Glomerular visceral epithelial cell (primary cell): ENCODE measurements around the gene PFDN5.
"Not testable (repeated sequence)": the region's sequence is repeated elsewhere in the genome, so short reads cannot be mapped to it uniquely, and the experiment has no call there.

Experiments
- DNase-seq: peaks from one replicate; pipeline ENCODE4 v3.0.0-alpha.2; 2016; ENCODE audit errors: extremely low spot score

The PFDN5 gene

GRCh38 chr12:53286448-53286847 lies 8.9 kb upstream of the PFDN5 start:
- DNase-seq: no peak

GRCh38 chr12:53287741-53288216 lies 7.6 kb upstream of the PFDN5 start:
- peak; percentile 63 for DNase-seq

GRCh38 chr12:53288322-53288721 lies 7.0 kb upstream of the PFDN5 start:
- DNase-seq: no peak

GRCh38 chr12:53289891-53290290 lies 5.5 kb upstream of the PFDN5 start:
- peak; percentile 49 for DNase-seq

GRCh38 chr12:53290661-53291060 lies 4.7 kb upstream of the PFDN5 start:
- no peak for DNase-seq

- DNase-seq: no peak
Observed at GRCh38 chr12:53292426-53292825, 2.9 kb upstream of the PFDN5 start.

- no peak for DNase-seq
Observed at GRCh38 chr12:53295891-53296219, 513 bp downstream of the PFDN5 start.

- DNase-seq: not testable (repeated sequence)
Observed at GRCh38 chr12:53297106-53297505, 1.8 kb downstream of the PFDN5 start.

- DNase-seq: no peak
Observed at GRCh38 chr12:53298164-53298563, 2.8 kb downstream of the PFDN5 start.

- peak; percentile 24 for DNase-seq
Observed at GRCh38 chr12:53299101-53299453, 3.7 kb downstream of the PFDN5 start.

- peak; percentile 88 for DNase-seq
Observed at GRCh38 chr12:53299454-53300180, 4.3 kb downstream of the PFDN5 start, which contains the start of gene MYG1. Gene MYG1, plus strand, starts transcription at chr12:53299695. Its CDS starts 43 bp downstream, at chr12:53299738.

GRCh38 chr12:53300187-53300586 lies 4.8 kb downstream of the PFDN5 start:
- peak; percentile 15 for DNase-seq

GRCh38 chr12:53302903-53303302 lies 7.6 kb downstream of the PFDN5 start:
- DNase-seq: no peak

GRCh38 chr12:53306826-53307225 lies 11.5 kb downstream of the PFDN5 start:
- no peak for DNase-seq

GRCh38 chr12:53308276-53308675 lies 12.9 kb downstream of the PFDN5 start:
- DNase-seq: no peak

GRCh38 chr12:53313996-53314395 lies 18.7 kb downstream of the PFDN5 start:
- no peak for DNase-seq

- no peak for DNase-seq
Observed at GRCh38 chr12:53320352-53321195, 25.2 kb downstream of the PFDN5 start.

GRCh38 chr12:53324113-53324778 lies 28.9 kb downstream of the PFDN5 start:
- DNase-seq: no peak

- DNase-seq: peak; percentile 90
Observed at GRCh38 chr12:53324779-53325510, 29.6 kb downstream of the PFDN5 start.

- no peak for DNase-seq
Observed at GRCh38 chr12:53325511-53326061, 30.2 kb downstream of the PFDN5 start.

- DNase-seq: no peak
Observed at GRCh38 chr12:53326460-53327185, 31.3 kb downstream of the PFDN5 start.
